Measurements from ENCODE around the gene SPI1. TPM values are rescaled to one million over a fixed set of nuclear protein-coding genes. Genes with fewer than 3 reads are reported as not detected.

Gene SPI1
- total and polyA plus RNA-seq, 2 experiments from 2014 or later: 0.30 TPM; not detected in 1

- H3K79me2 ChIP-seq (ENCODE audit: insufficient read depth): no peaks in the 10 kb centered on the region
- DNase-seq: peak; percentile 24
- H3F3A ChIP-seq (ENCODE audit: insufficient read depth): peaks cover 5% of the 10 kb centered on the region; the same call in 1 of the 2 replicates
- H3K4me1 ChIP-seq (ENCODE audit: insufficient read depth): no peaks in the 10 kb centered on the region
- H3K9me3 ChIP-seq (ENCODE audit: low read depth): no peaks in the 10 kb centered on the region
- TF ChIP-seq EZH2 (IDR thresholded peaks at IDR 0.05; ENCODE audit: insufficient read depth, poor library complexity, severe bottlenecking): no peak
- TF ChIP-seq EZH2phosphoT487 (IDR thresholded peaks at IDR 0.05; ENCODE audit: insufficient read depth, low read depth): no peak
- WGBS, 2 experiments (ENCODE audit: low coverage in 1 of 2, low lambda C conversion rate in 2 of 2, missing lambda C conversion rate in 2 of 2): 30 to 31% methylated on average over 8 of the region's 8 CpGs
- H3K4me2 ChIP-seq (ENCODE audit: unreplicated experiment): peak overlapping the region; percentile 23
- no peaks in the 10 kb centered on the region for H3K27me3 ChIP-seq (replicated peaks; ENCODE audit: insufficient read depth)
- H2AFZ ChIP-seq: peak overlapping the region; percentile 75; the same call in 1 of the 2 replicates
- in situ Hi-C loops (cut with MboI): no loop called here
- no peak overlapping the region for H3K27ac ChIP-seq
- no peak overlapping the region for H3K4me3 ChIP-seq
- no peaks in the 10 kb centered on the region for H3K36me3 ChIP-seq (ENCODE audit: low read depth)
- 0 out of 2 replicates have a peak overlapping the region, but pooled peaks have one; percentile 21 for H3K9ac ChIP-seq
- H4K20me1 ChIP-seq (ENCODE audit: insufficient read depth): no peaks in the 10 kb centered on the region
- H3K9me2 ChIP-seq (ENCODE audit: insufficient read depth): no peaks in the 10 kb centered on the region
Measured at GRCh38 chr11:47400768-47401279, 22.5 kb upstream of the SPI1 start.

- 11 to 15% methylated on average over 20 to 23 of the region's 47 CpGs for WGBS, 2 experiments (ENCODE audit: low coverage in 1 of 2, low lambda C conversion rate in 2 of 2, missing lambda C conversion rate in 2 of 2)
- H2AFZ ChIP-seq: peak overlapping the region; percentile 75
- H3K27me3 ChIP-seq (replicated peaks; ENCODE audit: insufficient read depth): no peaks in the 10 kb centered on the region
- peaks cover 5% of the 10 kb centered on the region; the same call in 1 of the 2 replicates for H3F3A ChIP-seq (ENCODE audit: insufficient read depth)
- peak overlapping the region; percentile 46 for H3K9ac ChIP-seq
- H3K4me1 ChIP-seq (ENCODE audit: insufficient read depth): no peaks in the 10 kb centered on the region
- H3K4me3 ChIP-seq: peak overlapping the region; percentile 61
- peak overlapping the region; percentile 23 for H3K4me2 ChIP-seq (ENCODE audit: unreplicated experiment)
- no peaks in the 10 kb centered on the region for H4K20me1 ChIP-seq (ENCODE audit: insufficient read depth)
- H3K9me2 ChIP-seq (ENCODE audit: insufficient read depth): no peaks in the 10 kb centered on the region
- H3K36me3 ChIP-seq (ENCODE audit: low read depth): no peaks in the 10 kb centered on the region
- in situ Hi-C loops (cut with MboI): no loop called here
- no peak overlapping the region for H3K27ac ChIP-seq
- no peak for DNase-seq
- TF ChIP-seq EZH2phosphoT487 (IDR thresholded peaks at IDR 0.05; ENCODE audit: insufficient read depth, low read depth) (no peak), EZH2 (IDR thresholded peaks at IDR 0.05; ENCODE audit: insufficient read depth, poor library complexity, severe bottlenecking) (no peak)
- H3K9me3 ChIP-seq (ENCODE audit: low read depth): no peaks in the 10 kb centered on the region
- no peaks in the 10 kb centered on the region for H3K79me2 ChIP-seq (ENCODE audit: insufficient read depth)
Measured at GRCh38 chr11:47399860-47400767, 21.8 kb upstream of the SPI1 start.

DNA sequence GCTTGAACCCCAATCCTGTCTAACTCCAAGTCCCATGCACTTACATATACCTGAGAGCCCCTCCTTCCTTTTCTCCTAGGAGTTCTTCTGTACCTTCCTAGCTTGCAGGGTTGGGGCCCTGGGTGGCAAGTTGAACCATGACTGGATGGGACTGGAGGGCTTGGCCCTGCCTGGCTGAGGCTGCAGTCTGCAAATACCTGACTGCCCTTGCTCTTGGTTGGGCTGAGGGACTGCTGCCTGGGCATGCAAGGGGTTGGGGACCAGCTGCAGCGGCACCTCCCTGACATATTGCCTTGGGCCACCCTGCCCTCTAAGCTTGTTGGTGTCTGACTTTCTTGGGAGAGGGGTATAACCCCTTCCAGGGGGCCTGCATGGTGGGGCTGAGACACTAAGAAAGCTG lies 20.2 kb upstream of the SPI1 start:
- H3K27ac ChIP-seq: no peak overlapping the region
- H3K36me3 ChIP-seq (ENCODE audit: low read depth): no peaks in the 10 kb centered on the region
- H3K9ac ChIP-seq: no peak overlapping the region
- H3K27me3 ChIP-seq (replicated peaks; ENCODE audit: insufficient read depth): no peaks in the 10 kb centered on the region
- no peak overlapping the region for H3K4me2 ChIP-seq (ENCODE audit: unreplicated experiment)
- TF ChIP-seq EZH2 (IDR thresholded peaks at IDR 0.05; ENCODE audit: insufficient read depth, poor library complexity, severe bottlenecking) (no peak), EZH2phosphoT487 (IDR thresholded peaks at IDR 0.05; ENCODE audit: insufficient read depth, low read depth) (no peak)
- H4K20me1 ChIP-seq (ENCODE audit: insufficient read depth): no peaks in the 10 kb centered on the region
- in situ Hi-C loops (cut with MboI): no loop called here
- H3K4me3 ChIP-seq: no peak overlapping the region
- peaks cover 5% of the 10 kb centered on the region; the same call in 1 of the 2 replicates for H3F3A ChIP-seq (ENCODE audit: insufficient read depth)
- no peak overlapping the region for H2AFZ ChIP-seq
- no peaks in the 10 kb centered on the region for H3K9me3 ChIP-seq (ENCODE audit: low read depth)
- H3K9me2 ChIP-seq (ENCODE audit: insufficient read depth): no peaks in the 10 kb centered on the region
- H3K79me2 ChIP-seq (ENCODE audit: insufficient read depth): no peaks in the 10 kb centered on the region
- H3K4me1 ChIP-seq (ENCODE audit: insufficient read depth): no peaks in the 10 kb centered on the region; the same call in 1 of the 2 replicates
- WGBS, 2 experiments (ENCODE audit: low coverage in 1 of 2, low lambda C conversion rate in 2 of 2, missing lambda C conversion rate in 2 of 2): 100% methylated on average over 1 of the region's 1 CpG
- no peak for DNase-seq

DNA sequence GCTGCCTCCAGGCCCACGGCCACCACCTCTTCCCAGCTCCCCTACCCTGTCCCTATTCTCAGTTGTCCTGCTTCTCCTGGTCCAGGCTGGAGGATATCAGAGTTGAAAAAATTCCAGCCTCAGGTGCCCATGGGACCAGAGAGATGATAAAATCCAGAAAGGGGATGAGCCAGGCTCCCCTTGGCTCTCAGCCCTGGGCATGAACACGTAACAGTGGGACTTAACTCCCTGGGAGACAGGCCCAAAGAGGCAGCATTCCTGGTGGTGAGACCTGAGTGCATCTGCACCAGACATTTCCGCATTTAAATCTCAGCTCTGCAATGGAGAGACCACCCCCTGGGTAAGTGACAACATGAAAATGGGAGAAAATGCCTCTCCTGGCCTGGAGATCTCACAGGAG lies 19.7 kb upstream of the SPI1 start:
- H3K9me2 ChIP-seq (ENCODE audit: insufficient read depth): no peaks in the 10 kb centered on the region
- no peaks in the 10 kb centered on the region for H3K9me3 ChIP-seq (ENCODE audit: low read depth)
- peaks cover 5% of the 10 kb centered on the region; the same call in 1 of the 2 replicates for H3F3A ChIP-seq (ENCODE audit: insufficient read depth)
- no peak for DNase-seq
- no peak overlapping the region for H2AFZ ChIP-seq
- WGBS, 2 experiments (ENCODE audit: low coverage in 1 of 2, low lambda C conversion rate in 2 of 2, missing lambda C conversion rate in 2 of 2): 78% methylated on average over 3 of the region's 3 CpGs
- no peak overlapping the region for H3K4me2 ChIP-seq (ENCODE audit: unreplicated experiment)
- no peak overlapping the region for H3K27ac ChIP-seq
- TF ChIP-seq EZH2 (IDR thresholded peaks at IDR 0.05; ENCODE audit: insufficient read depth, poor library complexity, severe bottlenecking) (no peak), EZH2phosphoT487 (IDR thresholded peaks at IDR 0.05; ENCODE audit: insufficient read depth, low read depth) (no peak)
- in situ Hi-C loops (cut with MboI): no loop called here
- no peaks in the 10 kb centered on the region for H3K79me2 ChIP-seq (ENCODE audit: insufficient read depth)
- H3K4me1 ChIP-seq (ENCODE audit: insufficient read depth): no peaks in the 10 kb centered on the region; the same call in 1 of the 2 replicates
- H4K20me1 ChIP-seq (ENCODE audit: insufficient read depth): no peaks in the 10 kb centered on the region
- H3K27me3 ChIP-seq (replicated peaks; ENCODE audit: insufficient read depth): no peaks in the 10 kb centered on the region
- H3K36me3 ChIP-seq (ENCODE audit: low read depth): no peaks in the 10 kb centered on the region
- no peak overlapping the region for H3K9ac ChIP-seq
- no peak overlapping the region for H3K4me3 ChIP-seq
